K562 (cell line): ENCODE measurements around the gene ADD1. TPM values are rescaled to one million over a fixed set of nuclear protein-coding genes. Genes with fewer than 3 reads are reported as not detected.

Experiments used
- CBFA2T3 ChIP-seq: fragments of 450-650 bp; IDR thresholded peaks from 2 replicates; pipeline ENCODE4 v1.6.1; 2017
- ELF1 ChIP-seq: fragments of 200-800 bp; sonication (Bioruptor generic); IDR thresholded peaks from 2 replicates; pipeline ENCODE4 v1.6.1; 2016; ENCODE audit warnings: missing genetic modification characterization, missing compliant biosample characterization
- HDAC8 ChIP-seq: fragments of 450-650 bp; IDR thresholded peaks from 2 replicates; pipeline ENCODE4 v1.6.1; 2016; ENCODE audit warnings: mild to moderate bottlenecking, missing genetic modification characterization, moderate library complexity, missing compliant biosample characterization
- HNRNPUL1 ChIP-seq: fragments of 200-400 bp; formaldehyde crosslinking; IDR thresholded peaks from 2 replicates; pipeline ENCODE4 v1.6.1; 2017; ENCODE audit warnings: low read length
- HOMEZ ChIP-seq: fragments of 250-450 bp; sonication (Bioruptor Pico); IDR thresholded peaks from 2 replicates; pipeline ENCODE4 v1.4.0; 2020; ENCODE audit warnings: mild to moderate bottlenecking, moderate library complexity
- PCBP2 ChIP-seq: fragments of 200-400 bp; formaldehyde crosslinking; IDR thresholded peaks from 2 replicates; pipeline ENCODE4 v1.6.1; 2018; ENCODE audit warnings: low read length, low read depth, mild to moderate bottlenecking, moderate library complexity; ENCODE audit not compliant: poor library complexity, severe bottlenecking
- TEAD1 ChIP-seq, 2 experiments: fragments of 450-650 bp in 1 of 2; sonication (generic) in 1 of 2; formaldehyde crosslinking; IDR thresholded peaks; 2 replicates each; pipeline versions ENCODE4 v1.4.0 to v1.8.0; 2020 to 2022; ENCODE audit warnings: mild to moderate bottlenecking in 2 of 2, missing genetic modification reagents in 1 of 2
- ZZZ3 ChIP-seq: fragments of 450-650 bp; IDR thresholded peaks from 2 replicates; pipeline ENCODE4 v1.6.1; 2016; ENCODE audit warnings: antibody characterized with exemption, mild to moderate bottlenecking, moderate library complexity
- polyA plus RNA-seq, 8 experiments: library from polyadenylated mRNA; depleted of rRNA in 4 of 8; stranded (reverse) in 5 of 8; unstranded in 3 of 8; fragments of >200 nt; fragmentation: Nextera tagmentation in 2 of 8; fragmentation: Illumina TruSeq in 1 of 8; extraction: Ambion mirVana in 2 of 8; extraction: Trizol in 1 of 8; gene quantifications; 2 replicates each; pipeline versions ENCODE4 v1.2.1 to v1.2.3, GENCODE V29; 2011 to 2014; ENCODE audit warnings: inconsistent platforms in 1 of 8, missing spikeins in 1 of 8
- total RNA-seq, 7 experiments: library from RNA; depleted of rRNA in 6 of 7; stranded (reverse); fragments of >200 nt in 6 of 7; fragmentation: Illumina TruSeq in 2 of 7; extraction: Trizol in 2 of 7; gene quantifications; 2 replicates each; pipeline versions ENCODE4 v1.2.1 to v1.2.3, GENCODE V29; 2011 to 2021; ENCODE audit warnings: low replicate concordance in 1 of 7
- TF ChIP-seq, protein P1 (sequence below): IDR thresholded peaks from 3 replicates; pipeline ENCODE4 v1.6.1; 2011; ENCODE audit warnings: borderline replicate concordance, mild to moderate bottlenecking, moderate library complexity; ENCODE audit not compliant: insufficient read length; ENCODE audit errors: extremely low read depth
- TF ChIP-seq, protein P2 (sequence below): fragments of 250-450 bp; sonication (Bioruptor Pico); IDR thresholded peaks from 2 replicates; pipeline ENCODE4 v1.8.0; 2022; ENCODE audit warnings: inconsistent platforms

The ADD1 gene
- total and polyA plus RNA-seq, 9 of the 15 experiments (the other 6 are each of a cell fraction or from before 2014, with no cell fraction given): 17.5 to 153 (median 74.0) TPM

- TF ChIP-seq ZZZ3: no peak
- 0 out of 2 replicates have a peak, but pooled peaks have one; percentile 20 for TF ChIP-seq CBFA2T3
- no peak for TF ChIP-seq HDAC8 (tag)
- no peak for TF ChIP-seq TEAD1 (CRISPR knock-in tag; IDR thresholded peaks at IDR 0.05)
- TF ChIP-seq ELF1 (tag): no peak
- TF ChIP-seq, protein P1, sequence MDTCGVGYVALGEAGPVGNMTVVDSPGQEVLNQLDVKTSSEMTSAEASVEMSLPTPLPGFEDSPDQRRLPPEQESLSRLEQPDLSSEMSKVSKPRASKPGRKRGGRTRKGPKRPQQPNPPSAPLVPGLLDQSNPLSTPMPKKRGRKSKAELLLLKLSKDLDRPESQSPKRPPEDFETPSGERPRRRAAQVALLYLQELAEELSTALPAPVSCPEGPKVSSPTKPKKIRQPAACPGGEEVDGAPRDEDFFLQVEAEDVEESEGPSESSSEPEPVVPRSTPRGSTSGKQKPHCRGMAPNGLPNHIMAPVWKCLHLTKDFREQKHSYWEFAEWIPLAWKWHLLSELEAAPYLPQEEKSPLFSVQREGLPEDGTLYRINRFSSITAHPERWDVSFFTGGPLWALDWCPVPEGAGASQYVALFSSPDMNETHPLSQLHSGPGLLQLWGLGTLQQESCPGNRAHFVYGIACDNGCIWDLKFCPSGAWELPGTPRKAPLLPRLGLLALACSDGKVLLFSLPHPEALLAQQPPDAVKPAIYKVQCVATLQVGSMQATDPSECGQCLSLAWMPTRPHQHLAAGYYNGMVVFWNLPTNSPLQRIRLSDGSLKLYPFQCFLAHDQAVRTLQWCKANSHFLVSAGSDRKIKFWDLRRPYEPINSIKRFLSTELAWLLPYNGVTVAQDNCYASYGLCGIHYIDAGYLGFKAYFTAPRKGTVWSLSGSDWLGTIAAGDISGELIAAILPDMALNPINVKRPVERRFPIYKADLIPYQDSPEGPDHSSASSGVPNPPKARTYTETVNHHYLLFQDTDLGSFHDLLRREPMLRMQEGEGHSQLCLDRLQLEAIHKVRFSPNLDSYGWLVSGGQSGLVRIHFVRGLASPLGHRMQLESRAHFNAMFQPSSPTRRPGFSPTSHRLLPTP: no peak
- no peak for TF ChIP-seq HNRNPUL1
- TF ChIP-seq PCBP2: no peak
- TF ChIP-seq, protein P2, sequence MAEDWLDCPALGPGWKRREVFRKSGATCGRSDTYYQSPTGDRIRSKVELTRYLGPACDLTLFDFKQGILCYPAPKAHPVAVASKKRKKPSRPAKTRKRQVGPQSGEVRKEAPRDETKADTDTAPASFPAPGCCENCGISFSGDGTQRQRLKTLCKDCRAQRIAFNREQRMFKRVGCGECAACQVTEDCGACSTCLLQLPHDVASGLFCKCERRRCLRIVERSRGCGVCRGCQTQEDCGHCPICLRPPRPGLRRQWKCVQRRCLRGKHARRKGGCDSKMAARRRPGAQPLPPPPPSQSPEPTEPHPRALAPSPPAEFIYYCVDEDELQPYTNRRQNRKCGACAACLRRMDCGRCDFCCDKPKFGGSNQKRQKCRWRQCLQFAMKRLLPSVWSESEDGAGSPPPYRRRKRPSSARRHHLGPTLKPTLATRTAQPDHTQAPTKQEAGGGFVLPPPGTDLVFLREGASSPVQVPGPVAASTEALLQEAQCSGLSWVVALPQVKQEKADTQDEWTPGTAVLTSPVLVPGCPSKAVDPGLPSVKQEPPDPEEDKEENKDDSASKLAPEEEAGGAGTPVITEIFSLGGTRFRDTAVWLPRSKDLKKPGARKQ (CRISPR knock-in tag): no peak
- no peak for TF ChIP-seq HOMEZ
Observed at GRCh38 chr4:2852481-2852921, 8.9 kb downstream of the ADD1 start (continued).
